HepG2 (cell line): Measurements from ENCODE around the gene ME3. TPM values are rescaled to one million over a fixed set of nuclear protein-coding genes. Genes with fewer than 3 reads are reported as not detected.

Experiments
- ATAC-seq: fragments of 200-7000 bp; cut with Tn5 transposase; 3 replicates; pipeline ENCODE4 v1.9.1; 2020; ENCODE audit warnings: mild to moderate bottlenecking, moderate library complexity
- BruUV-seq: library from RNA; stranded (reverse); fragments of 400-500 nt; replicated peaks from 2 replicates; lab custom pipeline; 2021; lab: Mats Ljungman, UMichigan
- CTCF ChIA-PET: fragments of 300-600 bp; formaldehyde crosslinking; extraction: SDS; loops from one replicate; lab custom pipeline; 2021; ENCODE audit warnings: low total read pairs, inconsistent platforms, low intra/inter-chr PET ratio; lab: Yijun Ruan, JAX
- POLR2A ChIA-PET: fragments of 350-600 bp; sonication (Branson Sonifier 250); formaldehyde crosslinking; loops from one replicate; lab custom pipeline; 2020; ENCODE audit warnings: antibody characterized with exemption, inconsistent platforms; lab: Yijun Ruan, JAX
- DNase-seq: peaks from one replicate; pipeline ENCODE4 v3.0.0-alpha.2; 2015; ENCODE audit warnings: low spot score
- FAIRE-seq: peaks from 3 replicates; lab custom pipeline; 2011; peaks lifted over from hg19 to GRCh38; lab: Jason Lieb, UNC
- H2AFZ ChIP-seq: one replicate; pipeline ENCODE4 v1.6.1; 2011; ENCODE audit warnings: low read length, inconsistent platforms
- H3K27ac ChIP-seq: fragments of 300-600 bp; 3 replicates; pipeline ENCODE4 v1.8.0; 2011; ENCODE audit warnings: mixed run types, mild to moderate bottlenecking, mixed read lengths, low read length, inconsistent platforms; ENCODE audit not compliant: insufficient read depth; ENCODE audit errors: extremely low read length
- H3K27me3 ChIP-seq, 2 experiments: fragments of 200-600 bp in 1 of 2; 2 replicates in 1 of 2; 3 replicates in 1 of 2; pipeline versions ENCODE4 v1.6.0 to v1.8.0; 2011; ENCODE audit warnings: low read length in 2 of 2, mild to moderate bottlenecking in 2 of 2, moderate library complexity in 2 of 2, inconsistent platforms in 1 of 2; ENCODE audit not compliant: insufficient read depth in 2 of 2, control insufficient read depth in 1 of 2
- H3K36me3 ChIP-seq, 2 experiments: fragments of 200-600 bp in 1 of 2; replicated peaks in 1 of 2; 2 replicates in 1 of 2; 3 replicates in 1 of 2; pipeline versions ENCODE4 v1.5.1 to v1.8.0; 2011; ENCODE audit warnings: low read length in 2 of 2, inconsistent platforms in 1 of 2; ENCODE audit not compliant: insufficient read depth in 2 of 2, control insufficient read depth in 1 of 2
- H3K4me1 ChIP-seq: 2 replicates; pipeline ENCODE4 v1.5.1; 2012; ENCODE audit warnings: low read length, inconsistent platforms; ENCODE audit not compliant: insufficient read depth
- H3K4me2 ChIP-seq: 2 replicates; pipeline ENCODE4 v1.6.0; 2011; ENCODE audit warnings: low read depth, low read length, inconsistent platforms
- H3K4me3 ChIP-seq, 3 experiments: fragments of 200-600 bp in 1 of 3; sonication (generic), shearing (Covaris generic) in 1 of 3; replicated peaks in 1 of 3; 2 replicates each; pipeline ENCODE4 v1.5.1; 2011 to 2016; ENCODE audit warnings: low read length in 3 of 3, inconsistent platforms in 2 of 3, low read depth in 2 of 3, mild to moderate bottlenecking in 2 of 3, control low read depth in 1 of 3, mixed read lengths in 1 of 3; ENCODE audit not compliant: insufficient read depth in 1 of 3
- H3K79me2 ChIP-seq: one replicate; pipeline ENCODE4 v1.6.1; 2011; ENCODE audit warnings: low read length, inconsistent platforms; ENCODE audit not compliant: insufficient read depth
- H3K9ac ChIP-seq: 2 replicates; pipeline ENCODE4 v1.6.0; 2011; ENCODE audit warnings: mild to moderate bottlenecking, low read depth, low read length, inconsistent platforms; ENCODE audit not compliant: insufficient read depth
- H3K9me3 ChIP-seq: 2 replicates; pipeline ENCODE4 v1.5.1; 2012; ENCODE audit warnings: mild to moderate bottlenecking, low read length
- H4K20me1 ChIP-seq: 2 replicates; pipeline ENCODE4 v1.6.0; 2011; ENCODE audit warnings: inconsistent platforms, mild to moderate bottlenecking, low read length, moderate library complexity; ENCODE audit not compliant: insufficient read depth
- RAD51 ChIP-seq: fragments of 450-650 bp; IDR thresholded peaks from 2 replicates; pipeline ENCODE4 v1.6.1; 2016; ENCODE audit warnings: borderline replicate concordance
- RNF2 ChIP-seq: fragments of 450-650 bp; conservative IDR thresholded peaks from 2 replicates; pipeline ENCODE4 v1.6.1; 2016; ENCODE audit warnings: low read depth
- RXRA ChIP-seq: sonication (generic); formaldehyde crosslinking; IDR thresholded peaks from 2 replicates; pipeline ENCODE4 v1.5.1; 2020; ENCODE audit warnings: missing genetic modification reagents
- TEAD3 ChIP-seq: optimal IDR thresholded peaks from 2 replicates; pipeline ENCODE3; 2016; ENCODE audit warnings: borderline replicate concordance
- TRIM24 ChIP-seq: sonication (generic); formaldehyde crosslinking; IDR thresholded peaks from 2 replicates; pipeline ENCODE4 v1.8.0; 2022; ENCODE audit warnings: mild to moderate bottlenecking, missing genetic modification reagents
- ZNF383 ChIP-seq: sonication (generic); formaldehyde crosslinking; IDR thresholded peaks from 2 replicates; pipeline ENCODE4 v1.4.0; 2020; ENCODE audit warnings: missing genetic modification reagents, mild to moderate bottlenecking, borderline replicate concordance
- WGBS: methylation state at CpG from one replicate; pipeline ENCODE4 v1.1.6; 2017; ENCODE audit warnings: low lambda C conversion rate; 5-methylcytosine and 5-hydroxymethylcytosine counted together
- in situ Hi-C: cut with HindIII; loops from 2 replicates; pipeline ENCODE4 v1.10.0; 2017; ENCODE audit warnings: low pct_unique_long_range_greater_than_20kb; ENCODE audit not compliant: extremely low pct_ligation_motif_present
- intact Hi-C: fragments of 100-400 bp; cut with micrococcal nuclease; formaldehyde crosslinking; loops from one replicate; pipeline ENCODE4 v1.10.0; 2022; ENCODE audit not compliant: unreplicated experiment
- polyA plus RNA-seq, 8 experiments: library from polyadenylated mRNA; depleted of rRNA in 3 of 8; stranded (reverse) in 7 of 8; unstranded in 1 of 8; fragments of >200 nt; fragmentation: Illumina TruSeq in 4 of 8; extraction: Trizol in 4 of 8; gene quantifications; 2 replicates each; pipeline versions ENCODE4 v1.2.1 to v1.2.3, GENCODE V29; 2011 to 2016; ENCODE audit warnings: low read depth in 4 of 8, missing spikeins in 1 of 8, mixed read lengths in 1 of 8; ENCODE audit not compliant: insufficient read depth in 1 of 8
- total RNA-seq, 5 experiments: library from RNA; depleted of rRNA; stranded (reverse); fragments of >200 nt; fragmentation: Illumina TruSeq; extraction: Trizol; gene quantifications; 2 replicates each; pipeline ENCODE4 v1.2.3, GENCODE V29; 2016; ENCODE audit warnings: low read depth in 1 of 5
- TF ChIP-seq, protein P1 (sequence below): sonication (generic); formaldehyde crosslinking; IDR thresholded peaks from 2 replicates; pipeline ENCODE4 v1.4.0; 2020; ENCODE audit warnings: mild to moderate bottlenecking, missing genetic modification reagents
- TF ChIP-seq, protein P2 (sequence below): sonication (generic); formaldehyde crosslinking; IDR thresholded peaks from 2 replicates; pipeline ENCODE4 v1.4.0; 2020; ENCODE audit warnings: missing genetic modification reagents, mild to moderate bottlenecking, borderline replicate concordance
- TF ChIP-seq, protein P3 (sequence below): sonication (generic); formaldehyde crosslinking; IDR thresholded peaks from 2 replicates; pipeline ENCODE4 v1.8.0; 2022; ENCODE audit warnings: missing genetic modification reagents, mild to moderate bottlenecking, borderline replicate concordance
- TF ChIP-seq, protein P4 (sequence below): sonication (generic); formaldehyde crosslinking; IDR thresholded peaks from 2 replicates; pipeline ENCODE4 v1.5.0; 2020; ENCODE audit warnings: mild to moderate bottlenecking, missing genetic modification reagents, moderate library complexity
- TF ChIP-seq, protein P5 (sequence below): sonication (generic); formaldehyde crosslinking; IDR thresholded peaks from 2 replicates; pipeline ENCODE4 v1.9.0; 2022; ENCODE audit warnings: low read depth, missing genetic modification reagents

Gene ME3
- total and polyA plus RNA-seq, 2 of the 13 experiments (the other 11 are each of a cell fraction or from before 2014, with no cell fraction given) = not detected

DNA sequence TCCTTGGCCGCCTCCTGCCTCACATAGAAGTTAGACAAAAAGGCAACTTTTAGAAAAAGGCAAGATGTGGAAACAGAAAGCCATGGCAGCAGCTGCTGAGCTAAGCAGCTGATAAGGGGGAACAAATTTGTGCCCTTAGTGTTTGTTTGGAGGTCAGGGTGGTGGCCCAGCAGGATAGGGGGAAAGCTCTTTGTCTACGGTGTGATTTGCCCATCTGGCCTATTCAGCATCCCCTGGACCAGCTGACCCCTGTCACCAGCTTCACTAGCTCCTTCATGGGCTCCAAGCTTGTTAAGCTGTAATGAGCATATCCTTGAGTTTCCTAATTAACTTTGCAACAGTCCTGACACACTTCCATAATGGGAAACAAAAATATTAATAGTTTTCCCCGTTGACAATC lies 5.9 kb upstream of the ME3 start:
- FAIRE-seq (no peak), DNase-seq (no peak), ATAC-seq (no peak)
- H3K4me3 ChIP-seq = no peak overlapping the region
- peaks cover 7% of the 10 kb centered on the region; the same call in 1 of the 2 replicates for H4K20me1 ChIP-seq
- POLR2A ChIA-PET = no interaction called here
- peaks cover 5 to 36% of the 10 kb centered on the region in 2 experiments; a peak in 4 of 5 replicates for H3K27me3 ChIP-seq
- H3K27ac ChIP-seq = no peak overlapping the region
- intact Hi-C loops = no loop called here
- no peaks in the 10 kb centered on the region for H3K9me3 ChIP-seq
- H3K4me1 ChIP-seq = no peaks in the 10 kb centered on the region
- no peak overlapping the region for H3K9ac ChIP-seq
- TF ChIP-seq RNF2 = no peak
- TF ChIP-seq, protein P1, sequence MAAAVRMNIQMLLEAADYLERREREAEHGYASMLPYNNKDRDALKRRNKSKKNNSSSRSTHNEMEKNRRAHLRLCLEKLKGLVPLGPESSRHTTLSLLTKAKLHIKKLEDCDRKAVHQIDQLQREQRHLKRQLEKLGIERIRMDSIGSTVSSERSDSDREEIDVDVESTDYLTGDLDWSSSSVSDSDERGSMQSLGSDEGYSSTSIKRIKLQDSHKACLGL (CRISPR knock-in tag) = no peak
- TF ChIP-seq, protein P2, sequence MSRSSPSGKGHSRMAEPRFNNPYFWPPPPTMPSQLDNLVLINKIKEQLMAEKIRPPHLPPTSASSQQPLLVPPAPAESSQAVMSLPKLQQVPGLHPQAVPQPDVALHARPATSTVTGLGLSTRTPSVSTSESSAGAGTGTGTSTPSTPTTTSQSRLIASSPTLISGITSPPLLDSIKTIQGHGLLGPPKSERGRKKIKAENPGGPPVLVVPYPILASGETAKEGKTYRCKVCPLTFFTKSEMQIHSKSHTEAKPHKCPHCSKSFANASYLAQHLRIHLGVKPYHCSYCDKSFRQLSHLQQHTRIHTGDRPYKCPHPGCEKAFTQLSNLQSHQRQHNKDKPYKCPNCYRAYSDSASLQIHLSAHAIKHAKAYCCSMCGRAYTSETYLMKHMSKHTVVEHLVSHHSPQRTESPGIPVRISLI = no peak
- no peak for TF ChIP-seq RAD51
- no peak for TF ChIP-seq TRIM24 (CRISPR knock-in tag)
- TF ChIP-seq, all 625 proteins: peak for 0
- H3K4me2 ChIP-seq = no peak overlapping the region
- H2AFZ ChIP-seq = no peak overlapping the region
- H3K79me2 ChIP-seq = no peaks in the 10 kb centered on the region
- BruUV-seq = no TSS peak
- 6% methylated on average over 3 of the region's 3 CpGs for WGBS
- no peaks in the 10 kb centered on the region for H3K36me3 ChIP-seq
- CTCF ChIA-PET = no interaction called here
- in situ Hi-C loops = no loop called here

DNA sequence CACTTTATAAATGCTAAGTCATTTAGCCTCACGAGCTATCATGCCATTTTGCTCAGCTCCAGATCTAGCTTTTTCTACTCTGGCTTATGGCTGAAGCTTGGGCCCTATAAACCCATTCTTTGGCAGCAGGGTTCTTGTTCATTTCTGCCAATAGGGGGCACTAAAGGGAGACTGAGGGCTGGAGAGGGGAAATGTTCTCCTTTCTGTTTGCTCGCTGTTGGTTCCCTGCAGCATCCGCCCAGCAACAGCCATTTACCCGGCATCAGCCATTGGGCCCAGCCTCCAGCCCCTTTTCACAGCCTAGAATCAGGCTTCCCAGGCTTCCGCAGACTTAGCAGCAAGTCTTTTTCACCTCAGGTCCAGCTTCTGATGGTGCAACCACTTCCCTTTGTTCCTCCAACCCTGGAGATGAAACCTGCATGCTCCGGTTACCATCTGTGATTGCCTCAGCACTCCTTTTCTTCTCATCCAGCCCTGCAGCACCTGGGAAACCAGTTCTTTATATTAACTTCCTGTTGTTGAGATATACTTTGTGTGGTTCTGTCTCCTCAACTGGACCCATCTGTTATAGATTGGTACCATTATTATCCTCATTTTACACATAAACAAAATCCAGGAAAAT lies 4.2 kb upstream of the ME3 start:
- no peaks in the 10 kb centered on the region for H3K36me3 ChIP-seq
- no peak overlapping the region for H3K9ac ChIP-seq
- ATAC-seq (peak; percentile 36), DNase-seq (peak; percentile 18), FAIRE-seq (no peak)
- H2AFZ ChIP-seq = no peak overlapping the region
- ChIA-PET CTCF (interaction anchor here (1.4 kb wide), 1 partner anchor 142 kb away, joined by 4 read pairs; no protein-coding TSS in a partner anchor), POLR2A (no interaction called here)
- 14% methylated on average over 6 of the region's 6 CpGs for WGBS
- no peak overlapping the region for H3K27ac ChIP-seq
- BruUV-seq = no TSS peak
- H3K79me2 ChIP-seq = no peaks in the 10 kb centered on the region
- no peaks in the 10 kb centered on the region for H4K20me1 ChIP-seq
- no peaks in the 10 kb centered on the region for H3K9me3 ChIP-seq
- H3K27me3 ChIP-seq = peaks cover 7 to 42% of the 10 kb centered on the region in 2 experiments; a peak in 4 of 5 replicates
- H3K4me2 ChIP-seq = no peak overlapping the region
- H3K4me3 ChIP-seq = no peak overlapping the region
- in situ Hi-C loops (no loop called here), intact Hi-C loops (no loop called here)
- H3K4me1 ChIP-seq = peaks cover 8% of the 10 kb centered on the region; the same call in 1 of the 2 replicates
- TF ChIP-seq ZNF383 (no peak), TEAD3 (CRISPR knock-in tag) (peak; percentile 72), RXRA (CRISPR knock-in tag) (no peak)
- TF ChIP-seq, protein P3, sequence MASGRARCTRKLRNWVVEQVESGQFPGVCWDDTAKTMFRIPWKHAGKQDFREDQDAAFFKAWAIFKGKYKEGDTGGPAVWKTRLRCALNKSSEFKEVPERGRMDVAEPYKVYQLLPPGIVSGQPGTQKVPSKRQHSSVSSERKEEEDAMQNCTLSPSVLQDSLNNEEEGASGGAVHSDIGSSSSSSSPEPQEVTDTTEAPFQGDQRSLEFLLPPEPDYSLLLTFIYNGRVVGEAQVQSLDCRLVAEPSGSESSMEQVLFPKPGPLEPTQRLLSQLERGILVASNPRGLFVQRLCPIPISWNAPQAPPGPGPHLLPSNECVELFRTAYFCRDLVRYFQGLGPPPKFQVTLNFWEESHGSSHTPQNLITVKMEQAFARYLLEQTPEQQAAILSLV (CRISPR knock-in tag) = no peak
- TF ChIP-seq, protein P4, sequence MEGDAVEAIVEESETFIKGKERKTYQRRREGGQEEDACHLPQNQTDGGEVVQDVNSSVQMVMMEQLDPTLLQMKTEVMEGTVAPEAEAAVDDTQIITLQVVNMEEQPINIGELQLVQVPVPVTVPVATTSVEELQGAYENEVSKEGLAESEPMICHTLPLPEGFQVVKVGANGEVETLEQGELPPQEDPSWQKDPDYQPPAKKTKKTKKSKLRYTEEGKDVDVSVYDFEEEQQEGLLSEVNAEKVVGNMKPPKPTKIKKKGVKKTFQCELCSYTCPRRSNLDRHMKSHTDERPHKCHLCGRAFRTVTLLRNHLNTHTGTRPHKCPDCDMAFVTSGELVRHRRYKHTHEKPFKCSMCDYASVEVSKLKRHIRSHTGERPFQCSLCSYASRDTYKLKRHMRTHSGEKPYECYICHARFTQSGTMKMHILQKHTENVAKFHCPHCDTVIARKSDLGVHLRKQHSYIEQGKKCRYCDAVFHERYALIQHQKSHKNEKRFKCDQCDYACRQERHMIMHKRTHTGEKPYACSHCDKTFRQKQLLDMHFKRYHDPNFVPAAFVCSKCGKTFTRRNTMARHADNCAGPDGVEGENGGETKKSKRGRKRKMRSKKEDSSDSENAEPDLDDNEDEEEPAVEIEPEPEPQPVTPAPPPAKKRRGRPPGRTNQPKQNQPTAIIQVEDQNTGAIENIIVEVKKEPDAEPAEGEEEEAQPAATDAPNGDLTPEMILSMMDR (CRISPR knock-in tag) = peak; percentile 43
- TF ChIP-seq, protein P5, sequence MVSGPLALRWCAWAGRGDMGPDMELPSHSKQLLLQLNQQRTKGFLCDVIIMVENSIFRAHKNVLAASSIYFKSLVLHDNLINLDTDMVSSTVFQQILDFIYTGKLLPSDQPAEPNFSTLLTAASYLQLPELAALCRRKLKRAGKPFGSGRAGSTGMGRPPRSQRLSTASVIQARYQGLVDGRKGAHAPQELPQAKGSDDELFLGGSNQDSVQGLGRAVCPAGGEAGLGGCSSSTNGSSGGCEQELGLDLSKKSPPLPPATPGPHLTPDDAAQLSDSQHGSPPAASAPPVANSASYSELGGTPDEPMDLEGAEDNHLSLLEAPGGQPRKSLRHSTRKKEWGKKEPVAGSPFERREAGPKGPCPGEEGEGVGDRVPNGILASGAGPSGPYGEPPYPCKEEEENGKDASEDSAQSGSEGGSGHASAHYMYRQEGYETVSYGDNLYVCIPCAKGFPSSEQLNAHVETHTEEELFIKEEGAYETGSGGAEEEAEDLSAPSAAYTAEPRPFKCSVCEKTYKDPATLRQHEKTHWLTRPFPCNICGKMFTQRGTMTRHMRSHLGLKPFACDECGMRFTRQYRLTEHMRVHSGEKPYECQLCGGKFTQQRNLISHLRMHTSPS (CRISPR knock-in tag) = no peak
